T-helper 2 cell (primary cell): ENCODE measurements around the gene CCDC201.

Experiments
- DNase-seq, 5 experiments: peaks; one replicate each; pipeline versions ENCODE4 v3.0.0 to v3.0.0-alpha.2; 2012 to 2022
- total RNA-seq, 2 donors: gene quantifications; one replicate each; lab custom pipeline; 2026; lab: John Stamatoyannopoulos, UW

The CCDC201 gene, protein sequence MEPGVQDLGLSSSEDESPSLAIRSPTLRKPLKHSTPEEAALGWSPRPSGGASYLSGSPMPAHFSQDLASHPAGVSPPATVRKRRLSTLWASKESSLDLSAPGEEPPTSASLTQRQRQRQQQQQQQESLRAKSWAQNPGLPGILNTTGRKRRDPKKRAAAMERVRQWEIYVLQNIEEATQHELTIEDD
- total RNA-seq, result 0 reads per million in 2 donors

- DNase-seq, result no peak
These were observed at the start of gene CCDC201 for GRCh38 chr7:45873035-45873354. Gene CCDC201 (minus strand): TSS chr7:45873082. CDS start chr7:45873007, 75 bp downstream.

DNA sequence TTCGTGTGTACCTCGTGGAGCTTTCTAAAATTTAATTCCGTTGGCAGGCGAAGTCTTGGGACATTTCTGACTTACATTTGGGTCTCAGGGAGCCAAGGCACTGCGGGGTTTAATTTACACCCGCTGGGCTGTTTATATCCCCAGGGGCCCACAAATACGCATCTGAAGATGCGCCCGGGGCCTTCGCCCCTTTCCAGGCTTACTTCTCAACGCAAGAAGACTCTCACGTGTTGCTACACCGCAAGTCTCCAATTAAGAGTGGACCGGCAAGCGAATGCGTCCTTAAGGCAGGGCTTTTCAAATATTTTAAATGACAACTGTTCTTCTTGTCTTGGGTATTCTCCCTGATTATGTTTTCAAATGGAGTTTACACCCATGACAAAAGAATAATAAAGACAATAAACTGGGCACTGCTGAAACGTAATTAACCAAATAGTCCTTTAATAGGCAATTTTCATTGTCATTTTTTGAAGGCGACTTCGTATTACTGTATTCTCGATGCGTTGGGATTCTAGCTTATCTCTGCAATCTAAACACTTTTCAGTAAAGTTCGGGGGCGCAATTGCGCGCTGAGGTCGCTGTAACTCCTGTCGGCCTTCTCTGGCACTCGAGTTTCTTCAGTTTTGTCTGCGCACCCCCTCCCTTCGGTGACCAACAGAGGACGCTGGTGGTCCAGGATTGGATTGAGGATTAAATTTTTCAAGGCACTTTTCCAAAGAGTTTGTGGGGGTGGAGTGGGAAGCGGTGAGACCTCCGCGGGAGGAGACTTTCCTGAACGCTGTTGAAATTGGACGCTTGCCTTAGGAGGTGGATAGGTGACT, 49.0 kb upstream of the CCDC201 start:
- peak in 1 of 5 experiments; percentile 7 for DNase-seq

DNA sequence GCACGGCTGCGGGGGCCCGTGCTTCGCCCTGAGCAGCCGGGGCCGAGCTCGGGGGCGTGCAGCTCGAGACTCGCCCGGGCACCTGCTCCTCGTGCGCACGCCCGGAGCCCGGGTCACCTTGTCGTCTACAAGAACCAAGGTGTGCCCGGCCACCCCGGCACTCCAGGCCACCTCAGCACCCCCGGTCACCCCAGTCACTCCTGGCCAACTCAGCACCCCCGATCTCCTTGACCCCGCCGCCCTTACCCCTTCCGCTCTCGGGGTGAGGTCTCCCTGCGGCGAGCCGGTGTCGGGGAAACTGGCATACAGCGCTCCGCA, 48.5 kb upstream of the CCDC201 start:
- no peak for DNase-seq

GRCh38 chr7:45920502-45921380, 47.9 kb upstream of the CCDC201 start, which contains the start of gene IGFBP3:
Gene IGFBP3 (minus strand): TSS chr7:45921272. CDS start chr7:45921140, 132 bp downstream.
- DNase-seq, result peak in 1 of 5 experiments; percentile 56

GRCh38 chr7:45919993-45920459, 47.1 kb upstream of the CCDC201 start:
- DNase-seq, result no peak

DNA sequence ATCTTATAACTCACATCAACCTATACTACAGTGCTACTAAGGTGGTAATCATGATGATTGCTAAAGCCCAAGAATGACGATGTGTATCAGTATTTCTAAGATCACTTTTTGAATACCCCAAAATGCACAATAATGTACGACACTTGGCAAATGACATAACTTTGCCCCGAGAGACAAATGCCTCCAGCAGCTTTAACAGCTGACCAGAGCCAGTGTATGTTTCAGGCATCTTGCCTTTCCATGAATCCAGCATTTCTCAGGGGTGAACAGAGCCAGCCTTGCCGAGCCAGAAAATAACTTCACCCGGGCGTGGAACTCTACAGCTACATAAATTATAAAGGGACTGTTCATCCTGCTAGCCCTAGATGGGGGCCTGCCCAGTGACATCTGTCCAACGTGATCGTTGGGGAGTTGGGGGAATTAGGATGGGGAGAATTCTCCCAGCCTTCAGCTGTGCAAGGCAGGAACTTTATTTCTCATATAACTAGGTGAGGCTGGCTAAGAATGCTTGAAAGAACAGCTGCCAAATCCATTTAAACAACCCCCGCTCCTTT, 46.4 kb upstream of the CCDC201 start:
- no peak for DNase-seq

GRCh38 chr7:45918556-45918955, 45.7 kb upstream of the CCDC201 start:
- DNase-seq, result no peak

- peak in 4 of 5 experiments; percentile 50 to 60 (median 53) for DNase-seq
These were observed 44.8 kb upstream of the CCDC201 start for GRCh38 chr7:45917658-45918057.

DNA sequence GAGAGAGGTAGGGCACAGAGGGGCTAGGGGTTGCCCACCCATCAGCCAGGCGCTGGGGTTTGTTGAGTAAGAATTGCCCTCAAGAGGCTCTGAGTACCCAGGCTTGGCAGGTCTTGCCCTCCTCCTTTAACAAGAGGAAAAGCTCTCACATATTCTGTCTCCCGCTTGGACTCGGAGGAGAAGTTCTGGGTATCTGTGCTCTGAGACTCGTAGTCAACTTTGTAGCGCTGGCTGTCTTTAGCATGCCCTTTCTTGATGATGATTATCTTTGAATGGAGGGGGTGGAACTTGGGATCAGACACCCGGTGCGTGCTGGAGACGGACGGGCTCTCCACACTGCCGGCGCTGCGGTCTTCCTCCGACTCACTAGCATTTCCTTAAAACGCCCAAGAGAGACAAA, 44.2 kb upstream of the CCDC201 start:
- no peak for DNase-seq

- DNase-seq, result no peak
These were observed 42.7 kb upstream of the CCDC201 start for GRCh38 chr7:45915606-45916005.

- no peak for DNase-seq
These were observed 42.0 kb upstream of the CCDC201 start for GRCh38 chr7:45914911-45915310.

DNA sequence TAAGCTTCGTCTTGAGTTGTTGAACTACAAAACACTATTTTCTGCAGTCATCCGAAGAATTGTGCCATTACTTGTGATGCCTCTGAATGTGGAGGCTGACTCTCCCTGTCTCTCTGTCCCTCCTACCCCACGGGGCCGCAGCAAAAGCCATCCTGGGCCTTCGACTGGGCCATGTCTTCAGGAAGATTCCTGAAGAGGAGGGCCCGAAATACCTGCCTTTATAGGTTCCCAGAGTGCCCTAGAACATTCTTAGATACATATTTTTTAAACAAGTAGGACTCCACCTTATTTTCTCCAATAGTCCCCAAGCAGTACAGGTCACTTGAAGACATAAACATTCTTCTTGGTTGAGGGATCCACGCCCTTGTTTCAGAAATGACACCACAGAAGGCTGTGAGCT, 40.1 kb upstream of the CCDC201 start:
- DNase-seq, result no peak

DNA sequence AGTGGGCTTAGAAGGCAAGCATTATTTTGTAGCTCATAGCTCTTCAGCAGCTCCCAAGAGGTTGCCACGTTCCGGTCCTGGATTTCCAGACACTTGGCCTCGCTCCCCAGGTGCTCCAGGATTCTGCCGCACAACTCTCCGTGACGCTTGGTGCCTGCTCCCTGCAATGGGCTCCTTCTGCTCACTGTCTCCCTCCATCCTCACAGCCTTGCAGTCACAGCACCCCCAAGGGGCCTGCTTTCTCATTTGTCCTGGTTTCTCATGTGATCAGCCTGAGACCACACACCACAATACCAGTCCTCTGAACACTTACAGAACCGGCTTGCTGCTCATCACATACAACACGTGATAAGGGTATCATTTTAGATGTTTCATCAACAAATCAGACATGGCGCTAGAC, 38.4 kb upstream of the CCDC201 start:
- no peak for DNase-seq

DNA sequence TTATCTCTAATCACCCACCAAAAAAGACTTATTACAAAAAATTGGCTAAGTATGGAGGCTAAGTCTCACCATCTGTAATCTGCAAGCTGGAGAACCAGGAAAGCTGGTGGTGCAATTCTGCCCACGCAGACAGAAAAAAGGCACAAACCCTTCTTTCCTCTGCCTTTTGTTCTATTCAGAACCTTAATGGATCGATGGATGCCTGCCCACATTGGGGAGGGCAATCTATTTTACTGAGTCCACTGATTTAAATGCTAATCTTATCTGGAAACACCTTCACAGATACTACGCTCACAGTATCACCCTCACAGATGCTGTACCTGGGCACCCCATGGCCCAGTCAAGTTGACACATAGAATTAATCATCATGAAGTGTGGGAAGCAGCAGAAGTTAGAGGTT, 38.0 kb upstream of the CCDC201 start:
- DNase-seq, result no peak

GRCh38 chr7:45909561-45909960, 36.7 kb upstream of the CCDC201 start:
- DNase-seq, result no peak

DNA sequence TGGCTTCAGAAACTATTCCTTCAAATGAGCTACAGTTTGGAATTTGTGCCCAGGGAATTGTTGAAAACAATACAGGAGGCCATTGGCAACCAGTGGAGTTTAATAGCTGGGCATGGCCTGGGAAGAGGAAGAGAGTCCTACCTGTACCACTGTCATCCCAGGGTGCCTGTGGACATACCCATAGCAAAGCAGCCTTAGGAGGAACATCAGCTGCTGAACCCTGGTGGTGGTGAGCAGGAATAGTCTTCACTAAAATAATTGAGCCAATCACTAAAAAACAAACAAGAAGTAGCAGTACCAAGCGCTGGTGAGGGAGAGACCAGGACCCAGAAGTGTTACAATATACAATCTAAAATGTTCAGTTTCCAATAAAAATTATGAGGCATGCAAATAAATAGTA, 29.9 kb upstream of the CCDC201 start:
- DNase-seq, result no peak

DNA sequence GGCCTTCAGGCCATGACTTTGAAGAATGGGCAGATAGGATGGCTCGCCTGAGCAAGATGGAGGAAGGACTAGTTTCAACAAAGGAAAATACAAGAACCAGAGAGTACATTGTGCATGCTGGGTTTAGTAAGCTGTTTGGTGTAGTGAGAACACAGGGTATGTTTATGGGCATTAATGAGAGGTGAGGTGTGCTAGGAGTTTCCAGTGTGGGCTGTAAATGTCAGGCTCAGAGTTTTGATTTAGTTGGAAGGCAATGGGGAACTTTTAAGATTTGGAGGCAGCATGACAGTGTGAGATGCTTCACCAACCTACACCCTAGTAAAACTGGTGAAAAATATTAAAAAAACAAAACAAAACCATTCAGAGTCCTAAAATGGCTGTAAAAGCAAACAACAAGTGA, 28.7 kb upstream of the CCDC201 start:
- DNase-seq, result no peak

DNA sequence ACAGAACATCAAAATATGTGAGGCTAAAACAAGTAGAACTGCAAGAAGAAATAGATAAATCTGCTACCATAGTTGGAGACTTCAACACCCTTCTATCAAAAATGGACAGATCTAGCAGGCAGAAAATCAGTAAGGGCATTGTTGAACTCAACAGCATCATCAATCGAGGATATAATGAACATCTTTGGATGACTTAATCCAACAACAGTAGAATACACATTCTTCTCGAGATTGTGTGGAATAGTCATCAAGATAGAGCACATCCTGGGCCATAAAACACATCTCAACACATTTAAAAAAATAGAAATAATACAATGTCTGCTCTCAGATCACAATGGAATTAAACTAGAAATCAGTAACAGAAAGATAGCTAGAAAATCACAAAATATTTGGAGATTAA, 25.3 kb upstream of the CCDC201 start:
- DNase-seq, result no peak

DNA sequence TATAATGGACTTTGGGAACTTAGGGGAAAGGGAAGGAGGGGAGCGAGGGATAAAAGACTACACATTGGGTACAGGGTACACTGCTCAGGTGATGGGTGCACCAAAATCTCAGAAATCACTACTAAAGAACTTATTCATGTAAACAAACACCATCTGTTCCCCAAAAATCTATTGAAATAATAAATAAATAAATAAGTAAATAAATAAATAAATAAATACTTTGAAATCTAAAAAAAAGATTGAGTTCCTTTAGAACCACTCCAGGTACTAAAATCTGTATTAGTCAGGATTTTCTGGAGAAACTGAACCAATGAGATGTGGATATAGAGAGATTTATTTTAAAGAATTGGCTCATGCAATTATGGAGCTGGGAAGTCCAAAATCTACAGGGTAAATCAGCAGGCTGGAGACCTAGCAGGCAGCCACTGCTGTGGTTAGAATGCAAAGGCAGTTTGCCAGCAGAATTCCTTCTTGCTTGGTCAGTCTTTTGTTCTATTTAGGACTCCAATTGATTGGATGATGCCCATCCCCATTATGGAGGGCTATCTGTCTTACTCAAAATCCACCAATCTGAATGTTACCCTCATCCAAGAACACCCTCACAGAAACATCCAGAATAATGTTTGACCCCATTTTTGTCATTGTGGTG, 24.3 kb upstream of the CCDC201 start:
- no peak for DNase-seq

DNA sequence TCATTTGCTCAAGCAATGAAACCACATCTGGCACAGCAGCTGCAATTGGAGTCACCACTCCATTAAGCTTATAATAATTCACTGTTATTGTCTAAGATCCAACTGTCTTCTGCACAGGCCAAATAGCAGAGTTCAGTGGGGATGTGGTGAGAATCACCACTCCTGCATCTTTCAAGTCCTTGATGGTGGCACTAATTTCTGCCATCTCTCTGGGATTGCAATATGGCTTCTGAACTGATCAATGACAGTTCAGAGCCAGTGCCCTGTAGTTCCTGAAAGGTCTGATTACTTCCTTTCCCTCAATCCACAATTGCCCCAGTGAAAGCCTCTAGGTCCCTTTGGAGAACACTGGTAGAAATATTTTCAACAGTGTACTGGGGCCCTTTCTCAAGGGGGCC, 21.8 kb upstream of the CCDC201 start:
- no peak for DNase-seq

GRCh38 chr7:45893996-45894664, 21.2 kb upstream of the CCDC201 start:
- DNase-seq, result no peak
